Lung (tissue), 12 donors: Measurements from ENCODE around the gene RBM6. TPM values are rescaled to one million over a fixed set of nuclear protein-coding genes. Genes with fewer than 3 reads are reported as not detected.

Experiments used
- ATAC-seq: fragments of 200-7000 bp; cut with Tn5 transposase; one replicate; pipeline ENCODE4 v1.9.1; 2020; ENCODE audit warnings: moderate number of reproducible peaks; ENCODE audit not compliant: insufficient read depth, low FRiP score
- DNase-seq, 3 donors: peaks; one replicate each; pipeline ENCODE4 v3.0.0-alpha.2; 2013 to 2017
- H3K27ac ChIP-seq, 2 donors: one replicate each; pipeline ENCODE4 v1.5.1; 2013; ENCODE audit warnings: mild to moderate bottlenecking in 2 of 2, moderate library complexity in 2 of 2, control low read depth in 1 of 2, inconsistent platforms in 1 of 2, low read depth in 1 of 2, low read length in 1 of 2
- H3K27me3 ChIP-seq, 3 donors: one replicate each; pipeline ENCODE4 v1.5.1; 2013; ENCODE audit warnings: low read length in 2 of 3; ENCODE audit not compliant: control insufficient read depth in 3 of 3, insufficient read depth in 3 of 3
- H3K36me3 ChIP-seq, 4 donors: one replicate each; pipeline ENCODE4 v1.5.1; 2013; ENCODE audit warnings: low read length in 4 of 4, mild to moderate bottlenecking in 1 of 4, moderate library complexity in 1 of 4; ENCODE audit not compliant: control insufficient read depth in 4 of 4, insufficient read depth in 4 of 4
- H3K4me1 ChIP-seq, 5 donors: one replicate each; pipeline ENCODE4 v1.5.1; 2013; ENCODE audit warnings: low read length in 5 of 5, mild to moderate bottlenecking in 2 of 5, moderate library complexity in 1 of 5; ENCODE audit not compliant: control insufficient read depth in 5 of 5, insufficient read depth in 5 of 5
- H3K4me3 ChIP-seq: one replicate; pipeline ENCODE4 v1.5.1; 2013; ENCODE audit warnings: mild to moderate bottlenecking, control low read depth, moderate library complexity
- H3K9ac ChIP-seq, 2 donors: one replicate each; pipeline ENCODE4 v1.5.1; 2013; ENCODE audit warnings: low read length in 2 of 2, control low read depth in 1 of 2; ENCODE audit not compliant: insufficient read depth in 1 of 2
- H3K9me3 ChIP-seq, 4 donors: one replicate each; pipeline ENCODE4 v1.5.1; 2013; ENCODE audit warnings: low read length in 3 of 4, mild to moderate bottlenecking in 1 of 4, moderate library complexity in 1 of 4; ENCODE audit not compliant: control insufficient read depth in 4 of 4, insufficient read depth in 3 of 4
- WGBS, 2 donors: extraction: QIAGEN DNeasy Blood & Tissue Kit; methylation state at CpG; one replicate each; pipeline ENCODE4 v1.1.7; 2013; 5-methylcytosine and 5-hydroxymethylcytosine counted together
- polyA plus RNA-seq, 2 donors: library from polyadenylated mRNA; stranded (reverse); fragments of 200-250 nt; gene quantifications; one replicate each; pipeline ENCODE4 v1.2.1, GENCODE V29; 2013
- total RNA-seq, 2 donors: library from RNA; depleted of rRNA in 1 of 2; stranded (reverse); fragments of >200 nt in 1 of 2; gene quantifications; one replicate each; pipeline ENCODE4 v1.2.1, GENCODE V29; 2014 to 2021
- TF ChIP-seq, protein P1 (sequence below): IDR thresholded peaks from 2 replicates; pipeline ENCODE4 v1.5.1; 2012; ENCODE audit warnings: mild to moderate bottlenecking; ENCODE audit errors: control extremely low read depth, extremely low read depth
- donor health status: control.
- donor health status: control.
- donor health status: Bipolar disorder and iron deficiency.
- donor health status: healthy.
- donor health status: DM: yes; HTN: yes; CAD: no.

RBM6 gene
- total and polyA plus RNA-seq, 4 donors = 42.1 to 126 (median 79.7) TPM

DNA sequence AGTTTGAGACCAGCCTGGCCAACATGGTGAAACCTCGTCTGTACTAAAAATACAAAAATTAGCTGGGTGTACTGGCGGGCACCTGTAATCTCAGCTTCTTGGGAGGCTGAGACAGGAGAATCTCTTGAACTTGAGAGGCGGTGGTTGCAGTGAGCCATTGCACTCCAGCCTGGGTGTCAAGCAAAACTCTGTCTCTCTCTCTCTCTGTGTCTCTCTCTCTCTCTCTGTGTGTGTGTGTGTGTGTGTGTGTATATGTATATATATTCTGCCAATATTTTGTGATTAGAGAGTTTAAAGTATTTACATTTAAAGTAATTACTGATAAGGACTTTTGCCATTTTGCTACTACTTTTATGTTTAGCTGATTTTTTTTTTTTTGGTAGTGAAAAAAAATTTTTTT lies 15.7 kb downstream of the RBM6 start:
- Histone ChIP-seq H3K9ac (no peak overlapping the region), H3K27me3 (no peaks in the 10 kb centered on the region), H3K4me1 (peaks cover 0 to 6% (median 2%) of the 10 kb centered on the region in 5 donors), H3K4me3 (no peak overlapping the region), H3K9me3 (no peaks in the 10 kb centered on the region), H3K27ac (no peak overlapping the region), H3K36me3 (no peaks in the 10 kb centered on the region)
- WGBS, 2 donors = 84% methylated on average over 3 of the region's 3 CpGs
- DNase-seq = peak in 1 of 3 donors; percentile 22
- ATAC-seq = no peak
- TF ChIP-seq, protein P1, sequence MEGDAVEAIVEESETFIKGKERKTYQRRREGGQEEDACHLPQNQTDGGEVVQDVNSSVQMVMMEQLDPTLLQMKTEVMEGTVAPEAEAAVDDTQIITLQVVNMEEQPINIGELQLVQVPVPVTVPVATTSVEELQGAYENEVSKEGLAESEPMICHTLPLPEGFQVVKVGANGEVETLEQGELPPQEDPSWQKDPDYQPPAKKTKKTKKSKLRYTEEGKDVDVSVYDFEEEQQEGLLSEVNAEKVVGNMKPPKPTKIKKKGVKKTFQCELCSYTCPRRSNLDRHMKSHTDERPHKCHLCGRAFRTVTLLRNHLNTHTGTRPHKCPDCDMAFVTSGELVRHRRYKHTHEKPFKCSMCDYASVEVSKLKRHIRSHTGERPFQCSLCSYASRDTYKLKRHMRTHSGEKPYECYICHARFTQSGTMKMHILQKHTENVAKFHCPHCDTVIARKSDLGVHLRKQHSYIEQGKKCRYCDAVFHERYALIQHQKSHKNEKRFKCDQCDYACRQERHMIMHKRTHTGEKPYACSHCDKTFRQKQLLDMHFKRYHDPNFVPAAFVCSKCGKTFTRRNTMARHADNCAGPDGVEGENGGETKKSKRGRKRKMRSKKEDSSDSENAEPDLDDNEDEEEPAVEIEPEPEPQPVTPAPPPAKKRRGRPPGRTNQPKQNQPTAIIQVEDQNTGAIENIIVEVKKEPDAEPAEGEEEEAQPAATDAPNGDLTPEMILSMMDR = no peak

- Histone ChIP-seq H3K27ac (no peak overlapping the region), H3K4me3 (no peak overlapping the region), H3K36me3 (peaks cover 0 to 18% (median 0%) of the 10 kb centered on the region in 4 donors), H3K27me3 (no peaks in the 10 kb centered on the region), H3K9ac (no peak overlapping the region), H3K9me3 (no peaks in the 10 kb centered on the region), H3K4me1 (peaks cover 3 to 25% (median 12%) of the 10 kb centered on the region in 5 donors)
- ATAC-seq (no peak), DNase-seq (peak in 1 of 3 donors; percentile 10)
- WGBS, 2 donors = 95 to 100% methylated on average over 1 of the region's 1 CpG
- TF ChIP-seq, protein P1 = no peak
Observed at GRCh38 chr3:49966233-49966942, 26.4 kb downstream of the RBM6 start.

DNA sequence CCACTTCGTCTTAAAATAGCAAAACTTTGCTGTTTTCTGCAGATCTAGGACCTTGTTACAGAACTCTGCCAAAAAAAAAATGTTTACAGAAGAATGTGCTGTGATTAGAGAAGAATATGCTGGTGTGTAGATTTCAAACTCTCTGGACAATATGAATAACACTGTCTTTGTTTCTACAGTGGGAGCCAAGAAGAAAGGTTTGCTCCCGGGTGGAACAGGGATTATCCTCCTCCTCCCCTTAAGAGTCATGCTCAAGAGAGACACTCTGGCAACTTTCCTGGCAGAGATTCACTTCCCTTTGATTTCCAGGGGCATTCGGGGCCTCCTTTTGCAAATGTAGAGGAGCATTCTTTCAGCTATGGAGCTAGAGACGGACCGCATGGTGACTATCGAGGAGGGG lies 27.3 kb downstream of the RBM6 start:
- peaks cover 0 to 18% (median 0%) of the 10 kb centered on the region in 4 donors for H3K36me3 ChIP-seq
- TF ChIP-seq, protein P1 = no peak
- H3K4me1 ChIP-seq = peaks cover 3 to 25% (median 12%) of the 10 kb centered on the region in 5 donors
- peak overlapping the region in 1 of 2 donors; percentile 14 for H3K9ac ChIP-seq
- H3K4me3 ChIP-seq = no peak overlapping the region
- no peaks in the 10 kb centered on the region for H3K9me3 ChIP-seq
- H3K27me3 ChIP-seq = no peaks in the 10 kb centered on the region
- DNase-seq = peak; percentile 58 to 88 (median 83)
- no peak for ATAC-seq
- no peak overlapping the region for H3K27ac ChIP-seq
- WGBS, 2 donors = 64 to 79% methylated on average over 6 of the region's 6 CpGs
